HG03442 (cell line): ENCODE data around the gene FNDC10.
"Not testable (repeated sequence)": the region's sequence is repeated elsewhere in the genome, so short reads cannot be mapped to it uniquely, and the experiment has no call there.

Experiments
- ATAC-seq: cut with Tn5 transposase; IDR thresholded peaks from one replicate; pipeline ENCODE4 v1.9.1; 2021; ENCODE audit warnings: mild to moderate bottlenecking, moderate library complexity; ENCODE audit not compliant: unreplicated experiment

Gene FNDC10

DNA sequence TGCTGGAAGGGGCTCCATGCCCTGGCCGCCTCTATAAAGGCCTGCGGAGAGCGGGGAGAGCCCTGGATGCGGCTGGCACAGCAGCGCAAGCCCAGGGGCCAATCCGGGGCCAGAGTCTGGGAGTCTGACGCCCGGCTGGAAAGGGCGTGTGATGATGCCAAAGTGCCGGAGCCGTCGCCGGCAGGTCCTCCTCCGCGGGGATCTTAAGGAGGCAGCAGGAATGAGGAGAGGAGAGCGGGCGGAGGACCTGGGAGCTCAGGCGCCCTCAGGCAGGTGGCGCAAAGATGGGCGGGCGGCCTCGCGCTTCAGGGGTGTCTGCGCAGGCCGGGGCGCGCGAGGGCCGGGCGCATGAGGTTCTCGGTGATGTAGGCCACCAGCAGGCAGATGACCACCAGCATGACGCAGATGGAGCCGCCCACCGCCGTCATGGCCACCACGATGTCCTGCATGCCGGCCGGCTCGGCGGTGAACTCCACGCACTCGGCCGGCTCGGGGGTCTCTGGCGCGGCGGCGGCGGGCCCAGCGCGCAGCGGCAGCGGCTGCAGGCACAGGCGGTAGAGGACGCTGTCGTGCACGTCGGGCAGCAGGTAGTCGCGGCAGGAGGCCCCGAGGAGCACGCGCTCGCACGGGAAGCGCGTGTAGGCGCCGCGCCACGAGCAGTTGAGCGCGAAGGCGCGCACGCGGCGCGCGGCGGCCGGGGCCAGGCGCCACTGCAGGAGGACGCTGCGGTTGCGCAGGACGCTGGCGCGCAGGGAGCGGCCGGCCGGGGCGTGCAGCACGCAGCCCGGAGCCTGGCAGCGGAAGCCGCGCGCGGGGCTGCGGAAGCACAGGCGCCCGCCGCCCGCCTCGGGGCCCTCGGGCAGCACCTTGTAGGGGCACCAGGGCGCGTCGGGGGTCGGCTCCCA, 653 bp downstream of the FNDC10 start:
- ATAC-seq = no peak

DNA sequence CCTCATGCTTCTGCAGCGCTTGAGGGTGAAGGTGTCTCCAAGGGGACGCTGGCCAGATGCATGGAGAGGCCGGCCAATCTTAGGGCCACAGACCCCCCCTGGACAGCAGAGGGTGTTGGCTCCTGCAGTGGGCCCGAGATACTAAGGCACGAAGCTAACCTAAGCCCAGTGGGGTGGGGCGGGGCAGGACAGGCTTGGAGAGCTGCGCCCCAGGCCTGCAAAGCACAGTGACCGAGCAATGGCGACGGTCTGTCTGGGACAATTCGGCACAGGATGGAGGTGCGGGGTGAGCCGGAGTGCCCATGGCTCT, 1.3 kb downstream of the FNDC10 start:
- no peak for ATAC-seq

DNA sequence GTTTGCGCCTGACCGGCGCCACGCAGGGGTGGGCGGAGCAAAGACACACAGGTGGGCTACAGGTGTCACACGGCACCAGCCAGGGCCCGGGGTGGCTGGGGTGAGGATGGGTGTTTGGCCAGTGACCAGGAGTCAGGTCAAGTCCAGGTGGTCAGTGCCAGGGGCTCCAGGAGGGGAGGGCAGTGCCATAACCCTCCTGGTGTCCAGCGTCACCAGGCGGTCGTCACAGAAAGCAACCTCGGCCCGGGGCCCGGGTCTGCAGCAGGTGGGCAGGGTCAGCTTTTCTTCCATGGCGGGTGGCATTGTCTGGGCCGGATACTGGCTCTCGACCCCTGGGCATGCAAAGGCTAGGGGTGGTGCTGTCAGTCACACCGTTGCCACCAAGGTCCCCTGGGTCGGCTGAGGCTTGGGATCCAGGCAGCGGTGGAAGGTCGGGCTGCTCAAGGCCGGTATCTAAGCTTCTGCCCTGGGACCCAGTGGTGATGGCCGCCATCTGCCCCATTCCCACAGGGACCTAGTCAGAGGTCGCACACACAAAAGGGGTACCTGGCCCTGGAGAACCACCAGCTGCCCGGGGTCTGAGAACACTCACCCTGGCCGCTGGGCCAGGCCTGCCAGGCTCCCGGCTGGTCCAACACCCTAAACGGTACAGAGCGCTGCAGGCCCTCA, 1.8 kb downstream of the FNDC10 start:
- no peak for ATAC-seq

DNA sequence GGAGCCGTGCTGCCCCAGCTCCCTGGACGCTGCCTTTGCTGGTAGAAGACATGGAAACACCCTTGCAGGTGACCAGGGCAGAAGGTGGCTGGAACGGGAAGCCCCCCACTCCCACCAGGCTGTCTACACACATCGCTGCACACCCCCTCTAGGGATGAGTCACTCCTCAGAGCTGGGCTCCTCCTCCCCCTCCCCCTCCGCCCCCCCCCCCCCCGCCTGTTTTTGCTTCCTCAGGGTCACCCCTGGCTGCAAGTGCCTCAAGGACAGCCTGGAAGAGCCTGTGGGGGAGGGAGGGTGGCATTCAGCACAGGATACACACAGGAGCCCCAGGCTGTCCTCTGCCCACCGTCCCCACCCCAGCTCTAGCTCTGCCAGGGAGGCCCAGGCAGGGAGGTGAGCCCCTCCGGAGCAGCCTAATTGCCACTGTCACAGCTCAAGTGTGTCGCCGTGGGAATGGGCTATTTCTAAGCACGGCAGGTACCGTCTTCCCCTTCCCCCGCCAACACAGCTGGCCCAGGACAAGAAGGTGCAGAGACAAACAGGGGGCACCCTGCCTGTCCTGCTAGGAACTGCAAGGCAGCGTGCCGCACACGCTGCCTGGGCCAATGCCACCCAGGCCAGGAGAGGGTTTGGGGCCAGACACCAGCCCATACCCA, 2.5 kb downstream of the FNDC10 start:
- no peak for ATAC-seq

DNA sequence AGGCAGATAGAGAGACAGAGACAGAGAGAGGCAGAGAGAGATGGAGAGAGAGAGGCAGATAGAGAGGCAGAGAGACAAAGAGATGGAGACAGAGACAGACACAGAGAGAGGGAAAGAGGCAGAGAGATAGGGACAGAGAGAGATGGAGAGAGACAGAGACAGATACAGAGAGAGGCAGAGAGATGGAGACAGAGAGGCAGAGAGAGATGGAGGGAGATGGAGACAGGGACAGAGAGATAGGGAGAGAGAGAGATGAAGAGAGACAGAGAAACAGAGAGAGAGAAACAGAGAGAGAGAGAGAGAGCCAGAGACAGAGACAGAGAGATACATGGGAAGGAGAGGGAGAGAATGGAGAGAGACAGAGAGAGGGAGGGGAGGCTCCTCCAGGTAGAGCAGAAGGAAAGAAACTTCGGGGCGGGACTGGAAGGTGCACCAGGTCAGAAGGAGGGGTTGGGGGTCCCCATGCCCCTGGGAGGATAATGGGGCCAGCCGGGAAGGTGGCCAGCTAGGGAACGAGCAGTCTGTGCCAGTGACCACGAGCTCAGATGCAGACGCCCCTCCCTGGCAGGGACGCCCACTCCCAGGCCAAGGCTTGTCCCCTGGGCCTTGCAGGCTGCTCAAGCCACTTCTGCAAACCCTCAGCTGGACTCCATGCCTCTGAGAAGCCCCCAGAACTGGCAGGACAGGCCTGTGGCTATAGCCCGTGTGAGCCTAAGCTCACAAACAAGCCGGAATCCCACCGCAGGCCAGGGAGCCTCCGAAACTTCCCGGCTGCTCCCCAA, 3.3 kb downstream of the FNDC10 start:
- no peak for ATAC-seq

DNA sequence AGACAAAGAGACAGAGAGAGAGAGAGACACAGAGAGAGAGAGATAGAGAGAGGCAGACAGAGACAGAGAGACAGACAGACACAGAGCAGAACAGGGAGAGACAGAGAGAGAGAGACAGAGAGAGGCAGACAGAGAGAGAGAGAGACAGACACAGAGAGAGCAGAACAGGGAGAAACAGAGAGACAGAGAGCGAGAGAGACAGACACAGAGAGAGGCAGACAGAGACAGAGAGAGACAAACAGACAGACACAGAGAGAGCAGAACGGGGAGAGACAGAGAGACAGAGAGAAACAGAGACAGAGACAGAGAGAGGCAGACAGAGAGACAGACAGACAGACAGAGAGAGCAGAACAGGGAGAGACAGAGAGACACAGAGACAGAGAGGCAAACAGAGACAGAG, 4.6 kb downstream of the FNDC10 start:
- ATAC-seq = not testable (repeated sequence)

DNA sequence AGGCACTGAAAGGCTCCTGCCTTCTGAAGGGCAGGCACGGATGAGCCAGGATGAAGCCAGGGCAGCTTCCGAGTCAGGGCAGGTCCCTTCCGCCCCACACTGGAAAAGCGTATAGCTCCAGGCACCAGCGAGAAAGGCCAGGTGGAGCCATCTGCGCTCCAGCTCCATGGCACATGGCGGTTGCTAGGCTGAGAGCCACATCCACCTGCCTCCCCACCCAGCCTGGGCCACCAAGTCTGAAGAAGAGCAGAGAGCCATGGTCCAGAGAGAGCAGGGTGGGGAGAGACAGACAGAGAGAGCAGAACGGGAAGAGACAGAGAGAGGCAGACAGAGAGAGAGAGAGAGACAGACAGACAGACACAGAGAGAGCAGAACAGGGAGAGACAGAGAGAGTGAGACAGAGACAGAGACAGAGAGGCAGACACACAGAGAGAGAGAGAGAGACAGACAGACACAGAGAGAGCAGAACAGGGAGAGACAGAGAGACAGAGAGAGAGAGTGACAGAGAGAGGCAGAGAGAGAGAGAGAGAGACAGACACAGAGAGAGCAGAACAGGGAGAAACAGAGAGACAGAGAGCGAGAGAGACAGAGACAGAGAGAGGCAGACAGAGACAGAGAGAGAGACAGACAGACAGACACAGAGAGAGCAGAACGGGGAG, 5.2 kb downstream of the FNDC10 start:
- ATAC-seq = no peak

DNA sequence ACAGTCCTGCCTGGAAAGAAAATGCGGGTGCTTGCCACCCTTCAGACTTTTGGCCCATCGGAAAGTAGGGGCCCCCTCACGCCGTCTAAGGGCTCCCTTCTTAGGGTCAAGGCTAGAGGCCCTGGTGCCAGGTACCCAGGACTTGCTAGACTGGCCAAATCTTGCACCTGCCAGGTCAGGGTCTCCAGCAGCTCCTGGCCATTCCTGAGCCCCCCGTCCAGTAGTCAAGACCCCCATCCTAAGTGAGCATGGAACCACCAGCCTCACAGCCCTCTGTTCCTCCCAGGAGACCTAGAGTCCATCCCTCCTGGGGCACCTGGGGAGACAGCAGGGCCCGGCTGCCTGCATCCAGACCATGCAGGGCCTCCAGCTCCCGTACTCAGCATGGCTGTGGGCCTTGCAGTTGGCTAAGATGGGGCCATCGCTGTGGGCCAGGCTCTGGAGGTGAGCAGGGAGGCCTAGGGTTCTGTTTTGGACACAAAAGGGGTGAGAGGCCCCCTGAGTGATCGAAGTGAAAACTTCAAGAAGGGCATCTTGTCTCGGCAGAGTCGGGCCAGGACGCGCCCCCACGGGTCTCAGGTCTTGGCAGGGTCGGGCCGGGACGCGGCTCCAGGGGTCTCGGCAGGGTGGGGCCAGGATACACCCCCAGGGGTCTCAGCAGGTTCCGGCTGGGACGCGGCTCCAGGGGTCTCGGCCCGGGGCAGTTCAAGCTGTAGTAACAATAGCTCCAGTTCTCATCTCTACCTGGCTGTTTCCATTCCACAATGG, 5.9 kb downstream of the FNDC10 start:
- ATAC-seq = no peak

DNA sequence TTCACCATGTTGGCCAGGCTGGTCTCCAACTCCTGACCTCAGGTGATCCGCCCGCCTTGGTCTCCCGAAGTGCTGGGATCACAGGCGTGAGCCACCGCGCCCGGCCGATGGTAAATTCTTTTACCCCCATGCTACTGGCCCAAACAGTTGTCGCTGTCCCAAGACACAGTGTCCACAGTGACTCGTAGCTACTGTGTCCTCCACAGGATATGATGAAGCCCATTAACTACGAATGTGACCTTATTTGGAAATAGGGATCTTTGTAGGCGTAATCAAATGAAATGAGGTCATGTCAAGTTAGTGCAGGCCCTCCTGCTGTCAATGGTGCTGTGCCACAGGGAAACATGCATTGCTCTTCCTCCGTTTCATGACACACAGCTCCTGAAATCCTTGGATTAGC, 8.5 kb downstream of the FNDC10 start:
- ATAC-seq = no peak

DNA sequence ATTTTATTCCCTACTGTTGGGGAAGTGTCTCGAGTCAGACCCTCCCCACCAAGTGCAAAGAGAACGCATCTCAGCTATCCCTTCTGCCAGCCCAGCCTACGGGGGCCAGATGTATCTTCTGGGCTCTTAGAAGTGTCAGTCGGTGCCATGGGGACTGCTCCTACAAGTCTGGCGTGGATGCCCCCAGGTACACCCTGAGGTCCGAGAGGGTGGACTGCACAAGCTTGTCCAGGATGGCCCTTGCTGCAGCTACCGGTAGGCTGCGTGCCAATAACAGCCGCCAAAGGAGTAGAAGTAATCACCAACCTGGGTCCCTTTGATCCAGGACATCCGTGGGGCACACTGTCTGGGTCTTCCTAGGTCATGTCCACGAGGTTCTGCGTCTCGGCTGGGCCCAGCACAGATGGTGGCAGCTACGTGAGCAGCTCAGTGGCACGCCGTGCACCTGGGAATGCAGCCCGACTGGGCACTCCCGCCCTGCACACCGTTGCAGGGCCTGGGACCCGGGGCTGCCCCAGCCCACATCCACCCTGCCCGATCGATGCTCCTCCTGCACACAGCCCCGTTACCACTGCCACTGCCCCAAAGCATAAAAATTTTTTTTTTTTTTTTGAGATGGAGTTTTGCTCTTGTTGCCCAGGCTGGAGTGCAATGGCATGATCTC, 16.5 kb downstream of the FNDC10 start:
- ATAC-seq = no peak

DNA sequence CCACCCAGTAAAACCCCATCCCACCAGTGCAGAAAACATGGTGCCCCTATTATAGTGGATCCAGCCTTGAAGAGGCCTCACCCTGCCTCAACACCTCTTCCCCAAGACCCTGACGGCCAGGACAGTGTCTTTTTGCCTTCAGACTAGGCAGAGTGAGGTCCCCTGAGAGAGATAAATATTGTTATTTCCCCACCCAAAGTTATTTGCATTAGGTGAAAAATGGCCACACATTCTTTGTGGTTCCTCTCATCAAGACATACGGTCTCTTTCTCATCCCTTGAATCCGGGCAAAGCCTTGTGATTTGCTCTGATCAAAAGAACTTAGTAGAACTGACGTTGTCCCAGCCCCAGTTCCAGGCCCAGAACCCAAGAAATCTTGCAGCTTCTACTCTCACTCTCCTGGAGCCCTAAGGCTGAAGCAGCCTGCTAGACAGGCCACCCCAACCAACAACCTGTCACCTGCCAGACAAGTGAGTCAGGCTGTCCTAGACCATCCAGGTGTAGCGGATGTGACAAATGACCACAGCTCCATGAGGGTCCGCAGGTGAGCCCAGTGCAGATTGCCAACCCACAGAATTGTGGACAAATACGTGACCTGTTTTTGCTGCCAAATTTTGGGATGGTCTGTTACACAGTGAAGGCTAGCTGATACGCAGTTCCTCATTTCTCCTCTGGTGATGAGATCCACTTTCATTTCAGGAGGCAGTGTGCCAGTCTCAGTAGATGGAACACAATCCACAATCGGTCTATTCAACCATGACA, 17.2 kb downstream of the FNDC10 start:
- no peak for ATAC-seq

DNA sequence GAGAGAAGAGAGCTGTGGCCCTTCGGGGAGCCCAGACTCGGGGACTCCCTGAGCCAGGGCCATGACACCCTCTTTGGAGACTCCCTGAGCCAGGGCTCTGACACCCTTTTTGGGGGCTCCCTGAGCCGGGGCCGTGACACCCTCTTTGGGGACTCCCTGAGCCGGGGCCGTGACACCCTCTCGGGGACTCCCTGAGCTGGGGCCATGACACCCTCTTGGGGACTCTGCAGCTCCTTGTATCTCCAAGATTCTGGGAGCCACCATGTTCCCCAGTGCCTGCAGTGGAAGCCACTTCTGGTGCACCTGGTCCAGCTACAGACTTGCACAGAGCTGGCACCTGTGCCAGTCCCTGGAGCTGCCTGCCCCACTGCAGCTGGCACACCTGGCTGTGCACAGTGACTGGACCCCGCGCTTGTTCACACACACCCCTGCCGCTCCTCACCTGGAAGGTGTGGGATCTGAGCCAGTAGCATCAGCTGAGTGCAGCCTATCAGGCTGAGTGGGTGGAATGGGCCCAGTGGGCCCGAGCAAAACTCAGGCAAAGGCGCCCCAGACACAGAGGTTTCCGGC, 21.5 kb downstream of the FNDC10 start:
- ATAC-seq = no peak

DNA sequence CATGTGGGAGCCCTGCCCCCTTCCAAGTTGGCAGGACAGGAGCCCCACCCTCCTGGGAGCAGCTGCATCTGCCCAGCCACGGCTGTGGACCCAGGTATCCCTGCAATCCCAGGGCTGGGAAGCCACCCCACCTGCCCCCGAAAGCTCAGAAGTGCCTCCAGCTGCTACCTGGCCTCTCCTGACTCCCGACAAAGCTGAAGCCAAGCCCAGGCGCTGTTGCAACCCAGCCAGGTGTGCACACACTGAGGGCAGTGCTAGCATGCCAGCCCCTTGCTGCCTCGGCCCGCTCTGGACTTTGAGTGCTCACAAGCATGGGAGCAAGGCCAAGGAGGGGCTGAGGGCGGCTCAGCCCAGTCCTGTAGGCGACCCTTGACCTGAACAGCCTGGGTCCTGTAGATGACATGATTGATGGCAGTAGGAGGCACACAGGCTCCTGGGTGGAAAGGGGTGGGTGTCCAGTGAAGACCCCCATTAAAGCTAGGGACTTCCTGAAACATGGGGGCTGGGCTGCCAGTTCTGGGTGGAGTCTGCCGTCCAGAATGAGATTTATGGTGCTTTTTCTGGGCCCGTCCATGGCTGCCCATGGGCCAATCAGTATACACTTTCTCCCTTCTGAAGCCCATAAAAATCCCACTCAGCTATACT, 22.4 kb downstream of the FNDC10 start:
- ATAC-seq = no peak

DNA sequence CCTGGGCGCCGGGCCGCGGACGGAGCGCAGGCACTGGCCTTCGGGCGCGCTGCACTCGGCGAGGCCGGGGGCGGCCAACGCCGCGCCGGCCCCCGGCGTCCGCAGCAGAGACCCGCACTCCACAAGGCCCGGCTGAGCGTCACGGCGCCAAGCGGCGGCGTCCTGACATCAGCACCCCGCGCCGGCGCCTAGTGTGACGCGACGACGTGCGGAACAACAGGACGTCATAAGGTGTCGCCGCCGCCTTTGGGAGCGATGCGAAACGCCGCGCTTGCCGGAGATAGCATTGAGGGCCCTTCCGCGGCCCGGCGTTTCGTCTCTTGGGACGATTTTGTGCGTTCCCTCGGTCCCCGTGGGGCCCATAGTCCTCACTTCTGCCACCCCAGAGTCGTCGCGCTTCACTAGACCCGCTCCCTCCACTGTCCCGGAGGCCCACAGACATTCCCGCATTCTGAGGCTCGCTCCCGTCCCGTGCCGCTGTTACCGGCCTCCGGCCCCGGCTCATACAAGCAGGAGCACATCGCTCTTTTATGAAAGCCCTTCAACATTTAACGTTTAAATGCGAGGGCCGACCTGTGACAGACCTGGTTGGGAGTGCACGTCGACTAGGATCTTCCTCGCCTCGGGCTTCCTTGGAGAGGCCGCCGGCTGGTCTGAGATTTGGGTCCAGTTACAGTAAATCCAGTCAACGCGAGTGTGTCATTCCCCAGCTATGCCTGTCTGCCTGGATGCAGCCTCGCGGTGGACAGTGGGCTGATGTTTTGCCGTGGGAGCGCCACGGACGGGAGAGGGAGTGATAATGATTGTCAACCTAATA, 25.0 kb downstream of the FNDC10 start, which contains the start of gene SSU72:
Gene SSU72 (minus strand): TSS at position 143 of the 817 bp plus-strand sequence. CDS start 306 bp downstream, outside the sequence.
- peak; percentile 82 for ATAC-seq

DNA sequence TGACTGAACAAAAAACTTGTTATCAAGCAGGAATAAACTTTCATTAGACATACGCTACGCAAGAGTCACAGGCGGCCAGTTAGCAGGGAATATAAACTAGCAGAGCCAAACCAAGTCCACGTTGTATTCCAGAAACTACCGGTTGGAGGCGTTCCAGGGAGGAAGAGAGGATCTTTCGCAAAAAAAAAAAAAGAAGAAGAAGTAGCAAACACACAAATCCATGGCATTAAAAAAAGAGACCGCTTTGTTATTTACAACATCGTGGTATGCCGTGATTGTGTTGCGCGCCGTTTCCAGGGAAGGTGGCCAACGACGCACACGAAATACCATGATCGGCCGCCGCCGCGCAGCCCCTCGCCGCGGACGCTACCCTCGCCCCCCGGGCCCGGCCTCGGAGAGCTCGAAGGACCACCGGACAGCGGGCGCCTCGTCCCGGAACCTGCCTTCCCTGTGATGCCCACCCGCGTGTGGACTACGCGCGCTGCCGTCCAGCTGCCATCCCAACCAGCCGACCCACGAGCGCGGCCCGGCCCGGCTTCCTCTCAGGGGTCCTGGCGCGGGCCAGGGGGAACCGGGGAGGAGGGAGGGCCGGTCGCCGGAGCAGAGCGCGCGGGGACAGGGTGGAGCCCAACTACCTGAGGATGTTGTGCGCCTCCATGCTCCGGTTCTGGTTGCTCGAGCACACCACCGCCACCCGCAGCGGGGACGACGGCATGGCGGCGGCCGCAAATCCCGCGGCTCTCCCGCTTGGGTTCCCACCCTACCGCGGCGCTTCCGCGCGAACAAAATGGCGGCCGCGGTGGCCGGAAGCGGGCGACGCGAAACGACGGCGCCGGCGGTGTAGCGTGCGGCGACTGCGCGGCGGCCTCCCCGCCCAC, 25.9 kb downstream of the FNDC10 start:
- peak; percentile 43 for ATAC-seq

DNA sequence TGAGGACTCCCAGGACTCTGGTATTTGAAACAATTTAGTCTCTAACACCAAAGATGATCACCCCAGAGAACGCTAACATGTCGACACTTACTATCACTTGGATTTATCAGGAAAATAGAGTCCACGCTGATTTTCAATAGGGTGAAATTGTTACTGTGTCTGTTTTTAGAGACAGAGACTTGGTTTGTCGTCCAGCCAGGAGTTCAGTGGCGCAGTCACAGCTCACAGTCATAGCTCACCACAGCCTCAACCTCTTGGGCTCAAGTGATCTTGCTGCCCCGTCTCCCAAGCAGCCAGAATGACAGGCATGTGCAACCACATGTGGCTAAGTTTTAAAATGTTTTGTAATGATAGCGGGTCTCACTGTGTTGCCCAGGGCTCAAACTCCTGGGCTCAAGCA, 30.6 kb downstream of the FNDC10 start:
- no peak for ATAC-seq
